Astrocyte of the cerebellum (primary cell): Measurements from ENCODE around the gene TAP1.

Source experiments
- DNase-seq: peaks from one replicate; pipeline ENCODE4 v3.0.0-alpha.2; 2011; ENCODE audit warnings: low read depth
- H3K4me3 ChIP-seq: 2 replicates; pipeline ENCODE4 v1.5.1; 2011; ENCODE audit warnings: mild to moderate bottlenecking, low read depth, low read length, moderate library complexity
- CTCF ChIP-seq: IDR thresholded peaks from 2 replicates; pipeline ENCODE4 v1.5.1; 2012; ENCODE audit warnings: low read length, low read depth, moderate library complexity, mild to moderate bottlenecking; ENCODE audit errors: missing control alignments
- in situ Hi-C: cut with HindIII; loops from 2 replicates; pipeline ENCODE4 v1.10.0; 2017; ENCODE audit warnings: low sequenced_read_pairs

TAP1 gene

GRCh38 chr6:32819729-32820128 lies 33.8 kb downstream of the TAP1 start:
- DNase-seq: peak; percentile 27
- in situ Hi-C loops: no loop called here
- TF ChIP-seq CTCF: no peak
- H3K4me3 ChIP-seq: no peak overlapping the region

GRCh38 chr6:32818867-32819266 lies 34.6 kb downstream of the TAP1 start:
- in situ Hi-C loops: no loop called here

GRCh38 chr6:32816746-32817204 lies 36.7 kb downstream of the TAP1 start, which contains the start of gene HLA-DOB:
HLA-DOB (minus strand) TSS chr6:32817002; CDS start chr6:32816951, 51 bp downstream.
- no peak within 1 kb of the TSS for H3K4me3 ChIP-seq
- DNase-seq: no peak
- in situ Hi-C loops: no loop called here
- TF ChIP-seq CTCF: no peak

More at GRCh38 chr6:32818867-32819266, 34.6 kb downstream of the TAP1 start:
- no peak for DNase-seq
- no peak for TF ChIP-seq CTCF
- no peak overlapping the region for H3K4me3 ChIP-seq

- DNase-seq: no peak
- no peak for TF ChIP-seq CTCF
- in situ Hi-C loops: no loop called here
- H3K4me3 ChIP-seq: no peak overlapping the region
Observed at GRCh38 chr6:32815996-32816395, 37.5 kb downstream of the TAP1 start.

- no peak for DNase-seq
- in situ Hi-C loops: no loop called here
- no peak for TF ChIP-seq CTCF
- no peak overlapping the region for H3K4me3 ChIP-seq
Observed at GRCh38 chr6:32815115-32815514, 38.4 kb downstream of the TAP1 start.

- in situ Hi-C loops: no loop called here
- no peak for DNase-seq
Observed at GRCh38 chr6:32814145-32814544, 39.4 kb downstream of the TAP1 start.

More at GRCh38 chr6:32814145-32814544, 39.4 kb downstream of the TAP1 start:
- no peak overlapping the region for H3K4me3 ChIP-seq
- TF ChIP-seq CTCF: no peak
